Hepatocyte (in vitro differentiated cells): ENCODE results near the gene CFAP54. TPM values are rescaled to one million over a fixed set of nuclear protein-coding genes. Genes with fewer than 3 reads are reported as not detected.
A peak's percentile ranks its signal among the peaks of the same experiment; 100 is the strongest.
"Not testable (repeated sequence)": the region's sequence is repeated elsewhere in the genome, so short reads cannot be mapped to it uniquely, and the experiment has no call there.

Experiments
- DNase-seq: peaks from one replicate; pipeline ENCODE4 v3.0.0-alpha.2; 2016; ENCODE audit warnings: low spot score
- H2AFZ ChIP-seq: fragments of 200-600 bp; sonication (generic); 2 replicates; pipeline ENCODE4 v1.6.0; 2016; ENCODE audit warnings: antibody characterized with exemption, mild to moderate bottlenecking
- H3K27ac ChIP-seq: fragments of 200-600 bp; sonication (generic); 2 replicates; pipeline ENCODE4 v1.5.1; 2016; ENCODE audit warnings: mild to moderate bottlenecking
- H3K27me3 ChIP-seq: fragments of 200-600 bp; sonication (generic); 2 replicates; pipeline ENCODE4 v1.6.1; 2016
- H3K36me3 ChIP-seq: fragments of 200-600 bp; sonication (generic); replicated peaks from 2 replicates; pipeline ENCODE4 v1.5.1; 2016; ENCODE audit warnings: low read depth; ENCODE audit not compliant: insufficient read depth
- H3K4me1 ChIP-seq: fragments of 200-600 bp; sonication (generic); 2 replicates; pipeline ENCODE4 v1.5.1; 2016; ENCODE audit warnings: mild to moderate bottlenecking, moderate library complexity; ENCODE audit not compliant: insufficient read depth
- H3K4me2 ChIP-seq: fragments of 200-600 bp; sonication (generic); 2 replicates; pipeline ENCODE4 v1.6.0; 2016
- H3K4me3 ChIP-seq: fragments of 200-600 bp; sonication (generic); 2 replicates; pipeline ENCODE4 v1.5.1; 2016; ENCODE audit warnings: mild to moderate bottlenecking
- H3K79me2 ChIP-seq: fragments of 200-600 bp; sonication (generic); 2 replicates; pipeline ENCODE4 v1.6.0; 2017; ENCODE audit warnings: mild to moderate bottlenecking
- H3K9me2 ChIP-seq: fragments of 200-600 bp; sonication (generic); replicated peaks from 2 replicates; pipeline ENCODE4 v1.6.0; 2017; ENCODE audit warnings: mild to moderate bottlenecking; ENCODE audit not compliant: insufficient read depth
- H3K9me3 ChIP-seq: fragments of 200-600 bp; sonication (generic); 2 replicates; pipeline ENCODE4 v1.5.1; 2016; ENCODE audit warnings: low read depth, mild to moderate bottlenecking
- H4K20me1 ChIP-seq: fragments of 200-600 bp; sonication (generic); 2 replicates; pipeline ENCODE4 v1.6.0; 2016; ENCODE audit warnings: mild to moderate bottlenecking; ENCODE audit not compliant: insufficient read depth, poor library complexity, severe bottlenecking
- EZH2 ChIP-seq: fragments of 200-600 bp; sonication (generic); IDR thresholded peaks from 2 replicates; pipeline ENCODE4 v1.6.1; 2016; ENCODE audit warnings: antibody characterized with exemption, mild to moderate bottlenecking, borderline replicate concordance
- EZH2phosphoT487 ChIP-seq: fragments of 200-600 bp; sonication (generic); IDR thresholded peaks from one replicate; pipeline ENCODE4 v1.6.1; 2018; ENCODE audit warnings: antibody characterized with exemption, mild to moderate bottlenecking, low read depth, moderate library complexity; ENCODE audit not compliant: unreplicated experiment, severe bottlenecking
- WGBS: methylation state at CpG from one replicate; pipeline ENCODE4 v1.1.6; 2016; ENCODE audit warnings: low lambda C conversion rate; ENCODE audit errors: missing lambda C conversion rate; 5-methylcytosine and 5-hydroxymethylcytosine counted together
- polyA plus RNA-seq: library from polyadenylated mRNA; unstranded; fragments of >200 nt; fragmentation: Nextera tagmentation; extraction: Ambion mirVana; gene quantifications from 2 replicates; pipeline ENCODE4 v1.2.1, GENCODE V29; 2016
- total RNA-seq: library from RNA; depleted of rRNA; stranded (reverse); fragments of >200 nt; gene quantifications from 2 replicates; pipeline ENCODE4 v1.2.3, GENCODE V29; 2014
- TF ChIP-seq, protein P1 (sequence below): fragments of 200-600 bp; sonication (generic); IDR thresholded peaks from 2 replicates; pipeline ENCODE4 v1.5.1; 2016; ENCODE audit warnings: antibody characterized with exemption, mild to moderate bottlenecking; ENCODE audit not compliant: poor library complexity

Gene CFAP54
- total and polyA plus RNA-seq, 2 experiments from 2014 or later = 0.64 to 0.67 TPM

DNA sequence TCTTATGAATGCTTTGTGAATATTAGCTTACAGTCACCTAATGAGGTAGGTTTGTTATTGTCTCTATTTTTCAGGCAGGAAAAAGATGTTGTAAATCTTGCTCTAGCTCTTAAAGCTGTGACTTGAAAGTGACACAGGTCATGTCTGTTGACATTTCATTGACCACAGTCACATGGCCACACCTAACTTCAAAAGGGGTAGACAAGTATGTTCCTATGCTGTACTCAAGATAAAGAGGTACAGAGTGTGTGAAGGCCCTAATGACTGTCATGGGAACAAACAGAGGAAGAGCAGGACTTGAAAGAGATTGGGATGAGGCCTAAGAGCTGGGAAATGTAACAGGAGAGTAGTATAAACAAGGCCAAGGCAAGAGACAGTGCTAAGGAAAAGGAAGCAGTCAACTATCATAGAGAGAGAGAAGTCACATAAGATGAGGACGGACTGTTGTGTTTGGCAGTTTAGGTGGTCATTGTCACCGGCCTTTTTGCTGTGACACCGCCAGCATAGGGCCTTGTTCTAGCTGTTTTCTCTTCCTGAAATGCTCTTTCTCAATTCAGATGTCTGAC is 181.0 kb downstream of the CFAP54 start:
- DNase-seq = peak; percentile 18
- WGBS = 87% methylated on average over 3 of the region's 3 CpGs
- Histone ChIP-seq H3K4me1 (no peaks in the 10 kb centered on the region), H3K36me3 (no peaks in the 10 kb centered on the region), H3K27me3 (no peaks in the 10 kb centered on the region), H3K9me2 (no peaks in the 10 kb centered on the region), H3K79me2 (no peaks in the 10 kb centered on the region), H2AFZ (no peak overlapping the region), H4K20me1 (no peaks in the 10 kb centered on the region), H3K9me3 (no peaks in the 10 kb centered on the region), H3K4me3 (no peak overlapping the region), H3K27ac (no peak overlapping the region), H3K4me2 (no peak overlapping the region)
- TF ChIP-seq EZH2 = no peak
- TF ChIP-seq, protein P1, sequence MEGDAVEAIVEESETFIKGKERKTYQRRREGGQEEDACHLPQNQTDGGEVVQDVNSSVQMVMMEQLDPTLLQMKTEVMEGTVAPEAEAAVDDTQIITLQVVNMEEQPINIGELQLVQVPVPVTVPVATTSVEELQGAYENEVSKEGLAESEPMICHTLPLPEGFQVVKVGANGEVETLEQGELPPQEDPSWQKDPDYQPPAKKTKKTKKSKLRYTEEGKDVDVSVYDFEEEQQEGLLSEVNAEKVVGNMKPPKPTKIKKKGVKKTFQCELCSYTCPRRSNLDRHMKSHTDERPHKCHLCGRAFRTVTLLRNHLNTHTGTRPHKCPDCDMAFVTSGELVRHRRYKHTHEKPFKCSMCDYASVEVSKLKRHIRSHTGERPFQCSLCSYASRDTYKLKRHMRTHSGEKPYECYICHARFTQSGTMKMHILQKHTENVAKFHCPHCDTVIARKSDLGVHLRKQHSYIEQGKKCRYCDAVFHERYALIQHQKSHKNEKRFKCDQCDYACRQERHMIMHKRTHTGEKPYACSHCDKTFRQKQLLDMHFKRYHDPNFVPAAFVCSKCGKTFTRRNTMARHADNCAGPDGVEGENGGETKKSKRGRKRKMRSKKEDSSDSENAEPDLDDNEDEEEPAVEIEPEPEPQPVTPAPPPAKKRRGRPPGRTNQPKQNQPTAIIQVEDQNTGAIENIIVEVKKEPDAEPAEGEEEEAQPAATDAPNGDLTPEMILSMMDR = no peak

DNA sequence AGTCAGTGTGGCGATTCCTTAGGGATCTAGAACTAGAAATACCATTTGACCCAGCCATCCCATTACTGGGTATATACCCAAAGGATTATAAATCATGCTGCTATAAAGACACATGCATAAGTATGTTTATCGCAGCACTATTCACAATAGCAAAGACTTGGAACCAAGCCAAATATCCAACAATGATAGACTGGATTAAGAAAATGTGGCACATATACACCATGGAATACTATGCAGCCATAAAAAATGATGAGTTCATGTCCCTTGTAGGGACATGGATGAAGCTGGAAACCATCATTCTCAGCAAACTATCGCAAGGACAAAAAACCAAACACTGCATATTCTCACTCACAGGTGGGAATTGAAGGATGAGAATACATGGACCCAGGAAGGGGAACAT is 186.1 kb downstream of the CFAP54 start:
- H3K36me3 ChIP-seq, H3K4me3 ChIP-seq, H2AFZ ChIP-seq, H3K79me2 ChIP-seq, H3K4me1 ChIP-seq, H3K9me2 ChIP-seq, H3K4me2 ChIP-seq, H4K20me1 ChIP-seq, H3K27me3 ChIP-seq, H3K27ac ChIP-seq, DNase-seq, H3K9me3 ChIP-seq: not testable (repeated sequence)
- WGBS = 95% methylated on average over 3 of the region's 3 CpGs

DNA sequence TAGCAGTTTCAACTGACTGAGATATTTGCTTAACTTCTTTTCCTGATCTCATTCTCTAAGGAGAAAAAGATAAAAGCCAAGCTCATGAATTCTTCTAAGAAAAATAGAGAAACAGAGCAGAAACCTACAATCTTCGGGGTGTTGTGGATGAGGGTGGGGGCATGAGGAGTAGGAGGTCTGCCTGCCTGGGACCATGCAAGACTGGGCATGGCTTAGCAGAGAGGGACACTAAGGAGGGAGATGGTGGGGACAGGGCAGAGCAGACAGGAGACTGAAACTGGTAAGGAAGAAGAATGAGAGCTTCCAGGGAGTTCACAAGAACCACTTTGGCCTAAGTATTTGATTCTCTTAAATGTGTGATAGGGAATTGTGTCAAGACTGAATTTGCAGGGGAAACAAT is 188.0 kb downstream of the CFAP54 start:
- no peak for TF ChIP-seq EZH2phosphoT487
- TF ChIP-seq, protein P1 = no peak
- TF ChIP-seq EZH2 = no peak
- Histone ChIP-seq H3K27ac (no peak overlapping the region), H3K9me2 (no peaks in the 10 kb centered on the region), H3K9me3 (no peaks in the 10 kb centered on the region), H3K4me2 (no peak overlapping the region), H3K27me3 (no peaks in the 10 kb centered on the region), H4K20me1 (no peaks in the 10 kb centered on the region), H3K36me3 (no peaks in the 10 kb centered on the region), H3K4me1 (no peaks in the 10 kb centered on the region), H2AFZ (no peak overlapping the region), H3K4me3 (no peak overlapping the region), H3K79me2 (no peaks in the 10 kb centered on the region)
- 100% methylated on average over 1 of the region's 1 CpG for WGBS
- no peak for DNase-seq

DNA sequence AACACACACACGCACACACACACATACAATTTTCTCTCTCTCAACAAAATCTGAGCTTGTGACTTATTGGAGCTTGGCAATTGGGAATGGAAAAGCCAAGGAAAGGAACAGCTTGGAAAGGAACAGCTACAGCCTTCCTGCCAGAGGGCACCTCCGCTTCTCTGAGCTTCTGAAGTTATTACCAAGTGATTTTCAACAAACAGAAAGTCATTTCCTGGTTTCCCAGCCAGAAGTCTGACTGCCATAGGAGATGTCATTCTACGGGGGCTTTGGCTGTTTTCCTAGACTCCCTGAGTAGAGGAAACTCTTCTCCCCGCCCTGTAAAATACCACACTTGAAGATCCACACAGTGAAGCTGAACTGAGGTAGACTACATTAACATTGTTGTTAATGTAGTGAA is 198.3 kb downstream of the CFAP54 start:
- TF ChIP-seq, protein P1 = no peak
- TF ChIP-seq EZH2 (no peak), EZH2phosphoT487 (no peak)
- Histone ChIP-seq H3K9me3 (no peaks in the 10 kb centered on the region), H3K9me2 (no peaks in the 10 kb centered on the region), H4K20me1 (no peaks in the 10 kb centered on the region), H3K4me1 (no peaks in the 10 kb centered on the region), H3K4me3 (no peak overlapping the region), H3K4me2 (no peak overlapping the region), H3K27ac (no peak overlapping the region), H3K36me3 (no peaks in the 10 kb centered on the region), H2AFZ (no peak overlapping the region), H3K27me3 (no peaks in the 10 kb centered on the region), H3K79me2 (no peaks in the 10 kb centered on the region)
- WGBS = 85% methylated on average over 4 of the region's 4 CpGs
- no peak for DNase-seq
